ENCODE measurements around the gene RCBTB2.

Gene RCBTB2

GRCh38 chr13:48536621-48537250 is 3.9 kb upstream of the RCBTB2 start:
- no peak for TF ChIP-seq EZH2phosphoT487 (IDR thresholded peaks at IDR 0.05; ENCODE audit: borderline replicate concordance)
- TF ChIP-seq CTCF (conservative IDR thresholded peaks at IDR 0.05; ENCODE audit: low read length), result no peak

GRCh38 chr13:48535766-48536165 is 2.9 kb upstream of the RCBTB2 start:
- H3K36me3 ChIP-seq (ENCODE audit: insufficient read depth, low read length), result no peaks in the 10 kb centered on the region
- peaks cover 24% of the 10 kb centered on the region for H3K4me1 ChIP-seq (ENCODE audit: insufficient read depth, low read length, poor library complexity, severe bottlenecking)
- H2AFZ ChIP-seq (ENCODE audit: low read length), result no peak overlapping the region
- H3K4me2 ChIP-seq (ENCODE audit: low read depth, low read length, poor library complexity, severe bottlenecking), result no peak overlapping the region
- no peaks in the 10 kb centered on the region for H3K27me3 ChIP-seq (ENCODE audit: insufficient read depth, low read length, poor library complexity, severe bottlenecking)
- H4K20me1 ChIP-seq (ENCODE audit: insufficient read depth, low read length, poor library complexity, severe bottlenecking), result no peaks in the 10 kb centered on the region
- no peak overlapping the region for H3K9ac ChIP-seq (ENCODE audit: low read depth, low read length, poor library complexity, severe bottlenecking)
- H3K9me3 ChIP-seq (ENCODE audit: insufficient read depth, low read depth, low read length), result peaks cover 5% of the 10 kb centered on the region; the same call in 1 of the 2 replicates
- 0 out of 2 replicates have a peak, but pooled peaks cover 6% of the 10 kb centered on the region for H3F3A ChIP-seq (ENCODE audit: low read depth)
- TF ChIP-seq EZH2phosphoT487 (IDR thresholded peaks at IDR 0.05; ENCODE audit: borderline replicate concordance) (no peak), CTCF (conservative IDR thresholded peaks at IDR 0.05; ENCODE audit: low read length) (no peak)
- H3K79me2 ChIP-seq (ENCODE audit: insufficient read depth, low read length), result peaks cover 17% of the 10 kb centered on the region
- no peaks in the 10 kb centered on the region for H3K9me2 ChIP-seq (replicated peaks; ENCODE audit: low read depth, low read length)
- no peak overlapping the region for H3K4me3 ChIP-seq (ENCODE audit: low read length, poor library complexity, severe bottlenecking)

More at GRCh38 chr13:48536621-48537250, 3.9 kb upstream of the RCBTB2 start:
- Histone ChIP-seq H3K79me2 (ENCODE audit: insufficient read depth, low read length) (peaks cover 7% of the 10 kb centered on the region), H3K9me3 (ENCODE audit: insufficient read depth, low read depth, low read length) (peaks cover 5% of the 10 kb centered on the region; the same call in 1 of the 2 replicates), H3K4me1 (ENCODE audit: insufficient read depth, low read length, poor library complexity, severe bottlenecking) (peaks cover 15% of the 10 kb centered on the region), H2AFZ (ENCODE audit: low read length) (no peak overlapping the region), H3K36me3 (ENCODE audit: insufficient read depth, low read length) (no peaks in the 10 kb centered on the region), H3K9ac (ENCODE audit: low read depth, low read length, poor library complexity, severe bottlenecking) (no peak overlapping the region), H3K27me3 (ENCODE audit: insufficient read depth, low read length, poor library complexity, severe bottlenecking) (no peaks in the 10 kb centered on the region), H3F3A (ENCODE audit: low read depth) (0 out of 2 replicates have a peak, but pooled peaks cover 6% of the 10 kb centered on the region), H3K4me3 (ENCODE audit: low read length, poor library complexity, severe bottlenecking) (no peak overlapping the region), H4K20me1 (ENCODE audit: insufficient read depth, low read length, poor library complexity, severe bottlenecking) (no peaks in the 10 kb centered on the region), H3K9me2 (replicated peaks; ENCODE audit: low read depth, low read length) (no peaks in the 10 kb centered on the region), H3K4me2 (ENCODE audit: low read depth, low read length, poor library complexity, severe bottlenecking) (no peak overlapping the region)

DNA sequence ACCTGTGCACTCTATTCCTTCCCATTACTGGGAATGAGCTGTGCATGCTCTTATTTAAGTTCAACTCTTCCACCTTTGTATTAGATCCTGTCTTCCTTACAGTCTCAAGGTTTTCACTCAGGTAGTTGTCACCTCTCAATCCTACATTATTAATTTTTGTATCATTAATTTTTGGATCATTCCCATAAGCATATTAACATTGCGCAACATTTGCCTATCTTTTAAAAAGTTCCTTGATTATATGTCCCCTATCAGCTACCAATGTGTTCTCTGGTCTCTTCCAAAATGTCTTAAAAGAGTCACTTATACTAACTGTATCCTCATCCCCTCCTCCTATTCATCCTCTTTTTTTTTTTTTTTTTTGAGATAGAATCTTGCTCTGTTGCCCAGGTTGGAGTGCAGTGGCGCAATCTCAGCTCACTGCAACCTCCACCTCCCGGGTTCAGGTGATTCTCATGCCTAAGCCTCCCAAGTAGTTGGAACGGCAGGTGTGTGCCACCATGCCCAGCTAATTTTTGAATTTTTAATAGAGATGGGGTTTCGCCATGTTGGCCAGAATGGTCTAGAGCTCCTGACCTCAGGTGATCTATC is 2.1 kb upstream of the RCBTB2 start:
- H3K4me3 ChIP-seq (ENCODE audit: low read length, poor library complexity, severe bottlenecking), result no peak overlapping the region
- peaks cover 24% of the 10 kb centered on the region for H3K79me2 ChIP-seq (ENCODE audit: insufficient read depth, low read length)
- no peaks in the 10 kb centered on the region for H3K36me3 ChIP-seq (ENCODE audit: insufficient read depth, low read length)
- H3F3A ChIP-seq (ENCODE audit: low read depth), result 0 out of 2 replicates have a peak, but pooled peaks cover 6% of the 10 kb centered on the region
- H3K9me2 ChIP-seq (replicated peaks; ENCODE audit: low read depth, low read length), result no peaks in the 10 kb centered on the region
- H3K27me3 ChIP-seq (ENCODE audit: insufficient read depth, low read length, poor library complexity, severe bottlenecking), result no peaks in the 10 kb centered on the region
- H4K20me1 ChIP-seq (ENCODE audit: insufficient read depth, low read length, poor library complexity, severe bottlenecking), result no peaks in the 10 kb centered on the region
- peaks cover 5% of the 10 kb centered on the region; the same call in 1 of the 2 replicates for H3K9me3 ChIP-seq (ENCODE audit: insufficient read depth, low read depth, low read length)
- H3K9ac ChIP-seq (ENCODE audit: low read depth, low read length, poor library complexity, severe bottlenecking), result no peak overlapping the region
- TF ChIP-seq EZH2phosphoT487 (IDR thresholded peaks at IDR 0.05; ENCODE audit: borderline replicate concordance) (no peak), CTCF (conservative IDR thresholded peaks at IDR 0.05; ENCODE audit: low read length) (no peak)
- no peak overlapping the region for H2AFZ ChIP-seq (ENCODE audit: low read length)
- H3K4me2 ChIP-seq (ENCODE audit: low read depth, low read length, poor library complexity, severe bottlenecking), result no peak overlapping the region
- peaks cover 32% of the 10 kb centered on the region for H3K4me1 ChIP-seq (ENCODE audit: insufficient read depth, low read length, poor library complexity, severe bottlenecking)

All from Loucy (cell line).